ENCODE data around the gene MYL12A. TPM values are rescaled to one million over a fixed set of nuclear protein-coding genes. Genes with fewer than 3 reads are reported as not detected.

The MYL12A gene
- total RNA-seq, 1 experiment from 2014 or later = 284 TPM

DNA sequence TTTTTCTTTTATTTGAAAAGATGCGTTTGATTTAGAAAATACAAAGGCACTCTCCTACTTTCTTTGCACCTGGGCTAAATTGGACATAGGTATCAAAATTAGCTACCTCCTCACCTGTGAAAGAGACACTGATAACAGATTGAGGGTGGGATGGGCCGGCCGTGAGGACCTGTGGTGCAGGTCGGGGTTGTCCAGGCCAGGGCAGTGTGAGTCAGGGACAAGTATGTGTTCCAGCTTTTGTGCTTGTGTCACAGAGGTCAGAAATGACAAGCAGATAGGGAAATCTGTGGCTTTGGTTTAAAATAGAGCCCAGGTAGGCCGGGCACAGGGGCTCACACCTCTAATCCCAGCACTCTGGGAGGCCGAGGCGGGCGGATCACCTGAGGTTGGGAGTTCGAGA is 36.9 kb downstream of the MYL12A start:
- H3K79me2 ChIP-seq (ENCODE audit: insufficient read depth, low read length) = no peaks in the 10 kb centered on the region
- Mint-ChIP-seq H3K4me3 (no peak overlapping the region), H3K36me3 (ENCODE audit: insufficient read depth in 1 of 3, low read depth in 3 of 3) (peaks cover 9 to 33% (median 18%) of the 10 kb centered on the region in 3 experiments), H3K27ac (no peak overlapping the region; a peak in 1 of 7 replicates), H3K27me3 (ENCODE audit: low read depth) (no peaks in the 10 kb centered on the region), H3K4me1 (peaks cover 15 to 16% of the 10 kb centered on the region in 2 experiments), H3K9me3 (peaks cover 15 to 29% of the 10 kb centered on the region in 2 experiments)
- H3K56ac ChIP-seq (ENCODE audit: insufficient read length, low read depth, low read length) = no peak overlapping the region
- H3K27ac ChIP-seq (ENCODE audit: insufficient read length, low read depth, low read length) = no peak overlapping the region
- no peak overlapping the region for H3K14ac ChIP-seq (ENCODE audit: insufficient read depth, low read length)
- no peaks in the 10 kb centered on the region; the same call in 1 of the 2 replicates for H3K4me1 ChIP-seq (ENCODE audit: insufficient read depth, low read length)
- H3K4ac ChIP-seq (ENCODE audit: low read depth, low read length) = no peak overlapping the region
- no peak overlapping the region for H3K23ac ChIP-seq (ENCODE audit: insufficient read length, low read depth, low read length)
- no peaks in the 10 kb centered on the region for H3K79me1 ChIP-seq (ENCODE audit: insufficient read depth, low read depth, low read length, poor library complexity, severe bottlenecking)
- H3K9ac ChIP-seq (ENCODE audit: extremely low read depth, insufficient read length, low read length) = no peak overlapping the region
- no peak overlapping the region for H4K8ac ChIP-seq (replicated peaks; ENCODE audit: insufficient read length, low read depth, low read length)
- no peak overlapping the region for H2BK5ac ChIP-seq (ENCODE audit: insufficient read length, low read length)
- H4K91ac ChIP-seq (ENCODE audit: insufficient read length, low read depth, low read length) = no peak overlapping the region
- no peaks in the 10 kb centered on the region for H3K27me3 ChIP-seq (ENCODE audit: insufficient read depth, low read length)
- no peaks in the 10 kb centered on the region for H4K20me1 ChIP-seq (ENCODE audit: control insufficient read depth, insufficient read depth, insufficient read length)
- DNase-seq = no peak
- no peak overlapping the region for H2AK5ac ChIP-seq (ENCODE audit: insufficient read length, low read length)
- H2AFZ ChIP-seq (ENCODE audit: low read length) = no peak overlapping the region
- no peak overlapping the region for H3T11ph ChIP-seq (ENCODE audit: low read length)
- H2BK20ac ChIP-seq (ENCODE audit: low read depth, low read length, poor library complexity, severe bottlenecking) = no peak overlapping the region
- H3K18ac ChIP-seq (ENCODE audit: insufficient read length, low read depth, low read length) = no peak overlapping the region
- WGBS (ENCODE audit: extremely low coverage, insufficient read length, low lambda C conversion rate) = no CpG with 5 or more reads among the region's 9 CpGs
- no peak overlapping the region for H2BK12ac ChIP-seq (ENCODE audit: insufficient read length, low read depth, low read length)
- no peak overlapping the region for H3K4me2 ChIP-seq (ENCODE audit: insufficient read depth, insufficient read length, low read length)
- no peaks in the 10 kb centered on the region for H3K23me2 ChIP-seq (ENCODE audit: insufficient read length, low read depth, low read length, poor library complexity, severe bottlenecking)
- H3K9me3 ChIP-seq (ENCODE audit: control insufficient read depth, low read depth, low read length) = no peaks in the 10 kb centered on the region
- no peak overlapping the region for H4K5ac ChIP-seq (ENCODE audit: insufficient read length, low read depth, low read length)
- TF ChIP-seq, protein P1, sequence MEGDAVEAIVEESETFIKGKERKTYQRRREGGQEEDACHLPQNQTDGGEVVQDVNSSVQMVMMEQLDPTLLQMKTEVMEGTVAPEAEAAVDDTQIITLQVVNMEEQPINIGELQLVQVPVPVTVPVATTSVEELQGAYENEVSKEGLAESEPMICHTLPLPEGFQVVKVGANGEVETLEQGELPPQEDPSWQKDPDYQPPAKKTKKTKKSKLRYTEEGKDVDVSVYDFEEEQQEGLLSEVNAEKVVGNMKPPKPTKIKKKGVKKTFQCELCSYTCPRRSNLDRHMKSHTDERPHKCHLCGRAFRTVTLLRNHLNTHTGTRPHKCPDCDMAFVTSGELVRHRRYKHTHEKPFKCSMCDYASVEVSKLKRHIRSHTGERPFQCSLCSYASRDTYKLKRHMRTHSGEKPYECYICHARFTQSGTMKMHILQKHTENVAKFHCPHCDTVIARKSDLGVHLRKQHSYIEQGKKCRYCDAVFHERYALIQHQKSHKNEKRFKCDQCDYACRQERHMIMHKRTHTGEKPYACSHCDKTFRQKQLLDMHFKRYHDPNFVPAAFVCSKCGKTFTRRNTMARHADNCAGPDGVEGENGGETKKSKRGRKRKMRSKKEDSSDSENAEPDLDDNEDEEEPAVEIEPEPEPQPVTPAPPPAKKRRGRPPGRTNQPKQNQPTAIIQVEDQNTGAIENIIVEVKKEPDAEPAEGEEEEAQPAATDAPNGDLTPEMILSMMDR (conservative IDR thresholded peaks at IDR 0.05) = no peak
- no peak overlapping the region for H2BK15ac ChIP-seq (ENCODE audit: low read depth, low read length)
- H2BK120ac ChIP-seq (ENCODE audit: low read depth, low read length, poor library complexity, severe bottlenecking) = no peak overlapping the region
